Measurements from ENCODE around the gene KCTD12. TPM values are rescaled to one million over a fixed set of nuclear protein-coding genes. Genes with fewer than 3 reads are reported as not detected.

KCTD12 gene
- total and polyA plus RNA-seq, 2 donors (not counting 3 experiments of a cell fraction or from before 2014, with no cell fraction given) = 95.9 to 116 TPM

- TF ChIP-seq EZH2 (IDR thresholded peaks at IDR 0.05; ENCODE audit: borderline replicate concordance, low read depth, low read length, severe bottlenecking) (no peak), JUN (IDR thresholded peaks at IDR 0.05; ENCODE audit: borderline replicate concordance, insufficient read depth, insufficient read length, low read depth) (no peak), POLR2A (IDR thresholded peaks at IDR 0.05; ENCODE audit: low read depth, low read length) (no peak)
- peaks cover 0 to 2% of the 10 kb centered on the region in 2 experiments for H3K27me3 ChIP-seq (ENCODE audit: control insufficient read depth in 2 of 2, insufficient read depth in 2 of 2, low read length in 2 of 2)
- DNase-seq (ENCODE audit: low read depth, low spot score) = no peak
- no peaks in the 10 kb centered on the region for H3K79me2 ChIP-seq (ENCODE audit: control insufficient read depth, insufficient read depth, low read length)
- no peak for FAIRE-seq
- H3K4me2 ChIP-seq (ENCODE audit: insufficient read depth, low read length) = no peak overlapping the region
- H3K27ac ChIP-seq (ENCODE audit: insufficient read depth, low read depth, low read length) = no peak overlapping the region
- H3K9me1 ChIP-seq (replicated peaks; ENCODE audit: control insufficient read depth, extremely low read depth, insufficient read depth, low read length) = no peaks in the 10 kb centered on the region
- intact Hi-C loops (cut with micrococcal nuclease) (no loop called here), dilution Hi-C loops (cut with MboI; ENCODE audit: extremely low pct_ligation_motif_present, low sequenced_read_pairs) (no loop called here)
- CTCF ChIA-PET = interaction anchor here (0.6 to 1.5 kb wide), 3 partner anchors 9 to 578 kb away, joined by 3 to 4 read pairs (median 4); no protein-coding TSS in a partner anchor
- H4K20me1 ChIP-seq (replicated peaks; ENCODE audit: control insufficient read depth, extremely low read depth, insufficient read depth, low read length) = no peaks in the 10 kb centered on the region
- POLR2A ChIA-PET = no interaction called here
- no peaks in the 10 kb centered on the region for H3K4me1 ChIP-seq (ENCODE audit: control insufficient read depth, extremely low read depth, insufficient read depth, low read length)
- H3K9me3 ChIP-seq (replicated peaks; ENCODE audit: control insufficient read depth, insufficient read depth, low read length) = no peaks in the 10 kb centered on the region
- H3K4me3 ChIP-seq (replicated peaks in 1 of 3; ENCODE audit: insufficient read depth in 1 of 3, low read depth in 1 of 3, low read length in 3 of 3) = no peak overlapping the region
- H3K9ac ChIP-seq (replicated peaks; ENCODE audit: extremely low read depth, insufficient read depth, low read length) = no peak overlapping the region
- no TSS peak for BruUV-seq (replicated peaks)
- no peaks in the 10 kb centered on the region for H3K36me3 ChIP-seq (ENCODE audit: control insufficient read depth in 2 of 2, extremely low read depth in 1 of 2, insufficient read depth in 2 of 2, low read length in 2 of 2)
- no peak overlapping the region for H2AFZ ChIP-seq (ENCODE audit: low read depth, low read length)
These were observed 30.9 kb upstream of the KCTD12 start for GRCh38 chr13:76917095-76917494.

- H4K20me1 ChIP-seq (replicated peaks; ENCODE audit: control insufficient read depth, extremely low read depth, insufficient read depth, low read length) = no peaks in the 10 kb centered on the region
- H3K4me2 ChIP-seq (ENCODE audit: insufficient read depth, low read length) = no peak overlapping the region
- FAIRE-seq = no peak
- TF ChIP-seq EZH2 (IDR thresholded peaks at IDR 0.05; ENCODE audit: borderline replicate concordance, low read depth, low read length, severe bottlenecking) = no peak
- no peak for TF ChIP-seq MYC (IDR thresholded peaks at IDR 0.05; ENCODE audit: low read depth, low read length)
- TF ChIP-seq FOS (IDR thresholded peaks at IDR 0.05; ENCODE audit: borderline replicate concordance, insufficient read depth, low read length) = no peak
- no peak for TF ChIP-seq GATA2 (IDR thresholded peaks at IDR 0.05; ENCODE audit: insufficient read depth, insufficient read length, low read depth, low read length)
- no peak for TF ChIP-seq CTCF (IDR thresholded peaks at IDR 0.05; ENCODE audit: extremely low read depth in 1 of 2, insufficient read depth in 1 of 2, low read depth in 1 of 2, low read length in 2 of 2)
- no peak for TF ChIP-seq MAX (IDR thresholded peaks at IDR 0.05; ENCODE audit: insufficient read depth, insufficient read length)
- no peak for TF ChIP-seq POLR2A (IDR thresholded peaks at IDR 0.05; ENCODE audit: low read depth, low read length)
- TF ChIP-seq JUN (IDR thresholded peaks at IDR 0.05; ENCODE audit: borderline replicate concordance, insufficient read depth, insufficient read length, low read depth) = no peak
- no peak for TF ChIP-seq POLR2AphosphoS5 (IDR thresholded peaks at IDR 0.05; ENCODE audit: insufficient read depth, low read depth, low read length)
- BruUV-seq (replicated peaks) = no TSS peak
- H3K27me3 ChIP-seq (ENCODE audit: control insufficient read depth in 2 of 2, insufficient read depth in 2 of 2, low read length in 2 of 2) = peaks cover 0 to 4% of the 10 kb centered on the region in 2 experiments
- no peaks in the 10 kb centered on the region for H3K9me1 ChIP-seq (replicated peaks; ENCODE audit: control insufficient read depth, extremely low read depth, insufficient read depth, low read length)
- H3K27ac ChIP-seq (ENCODE audit: insufficient read depth, low read depth, low read length) = no peak overlapping the region
- H3K4me1 ChIP-seq (ENCODE audit: control insufficient read depth, extremely low read depth, insufficient read depth, low read length) = no peaks in the 10 kb centered on the region
- H3K79me2 ChIP-seq (ENCODE audit: control insufficient read depth, insufficient read depth, low read length) = no peaks in the 10 kb centered on the region
- no peak overlapping the region for H3K9ac ChIP-seq (replicated peaks; ENCODE audit: extremely low read depth, insufficient read depth, low read length)
- dilution Hi-C loops (cut with MboI; ENCODE audit: extremely low pct_ligation_motif_present, low sequenced_read_pairs) = no loop called here
- POLR2A ChIA-PET = no interaction called here
- no peaks in the 10 kb centered on the region for H3K9me3 ChIP-seq (replicated peaks; ENCODE audit: control insufficient read depth, insufficient read depth, low read length)
- CTCF ChIA-PET = no interaction called here
- no peak overlapping the region for H2AFZ ChIP-seq (ENCODE audit: low read depth, low read length)
- intact Hi-C loops (cut with micrococcal nuclease) = no loop called here
- no peak for DNase-seq (ENCODE audit: low read depth, low spot score)
- no peaks in the 10 kb centered on the region for H3K36me3 ChIP-seq (ENCODE audit: control insufficient read depth in 2 of 2, extremely low read depth in 1 of 2, insufficient read depth in 2 of 2, low read length in 2 of 2)
- H3K4me3 ChIP-seq (replicated peaks in 1 of 3; ENCODE audit: insufficient read depth in 1 of 3, low read depth in 1 of 3, low read length in 3 of 3) = no peak overlapping the region
These were observed 27.7 kb upstream of the KCTD12 start for GRCh38 chr13:76913898-76914297.

All from endothelial cell of umbilical vein (primary cell).